ENCODE measurements around the gene PHF21B. TPM values are rescaled to one million over a fixed set of nuclear protein-coding genes. Genes with fewer than 3 reads are reported as not detected.

The PHF21B gene
- total RNA-seq, 1 experiment from 2014 or later: 4.5 TPM

DNA sequence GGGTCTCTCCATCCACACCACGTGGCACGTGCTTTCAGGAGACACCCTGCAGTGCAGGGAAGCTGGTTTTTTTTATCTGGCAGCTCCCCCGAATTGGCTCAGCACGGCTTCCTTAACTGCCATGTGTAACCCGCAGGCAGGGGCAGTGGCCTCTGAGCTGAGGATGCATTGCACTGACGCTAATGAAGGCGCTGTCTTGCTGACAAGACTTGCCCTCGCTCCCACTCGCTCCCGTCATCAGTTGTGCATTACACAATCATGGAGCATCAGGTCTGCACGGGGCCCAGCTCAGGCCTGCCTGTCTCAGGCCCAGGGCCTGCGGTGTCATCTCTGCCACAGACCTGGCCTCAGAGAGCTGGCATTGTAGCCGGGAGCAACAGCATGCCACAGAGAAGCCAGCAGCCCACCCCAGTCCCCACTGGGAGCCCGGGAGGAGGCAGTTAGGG lies 161.5 kb downstream of the PHF21B start:
- intact Hi-C loops (cut with micrococcal nuclease; ENCODE audit: unreplicated experiment) (no loop called here), in situ Hi-C loops (cut with HindIII; ENCODE audit: low pct_unique_long_range_greater_than_20kb, low sequenced_read_pairs) (no loop called here)
- ATAC-seq: no peak
- H3K4me1 ChIP-seq (ENCODE audit: control insufficient read depth, insufficient read depth, low read length): no peaks in the 10 kb centered on the region
- DNase-seq (ENCODE audit: low read depth, low spot score): no peak
- H3K27ac ChIP-seq (ENCODE audit: low read length): no peak overlapping the region
- no peaks in the 10 kb centered on the region for H3K36me3 ChIP-seq (ENCODE audit: control insufficient read depth, insufficient read depth, low read length)
- H3K4me3 ChIP-seq (ENCODE audit: low read depth in 2 of 2, low read length in 2 of 2): no peak overlapping the region
- TF ChIP-seq TCF7L2 (IDR thresholded peaks at IDR 0.05; ENCODE audit: low read depth, low read length) (no peak), SIN3A (IDR thresholded peaks at IDR 0.05; ENCODE audit: borderline replicate concordance, insufficient read depth, low read depth, low read length) (no peak), POLR2AphosphoS5 (IDR thresholded peaks at IDR 0.05; ENCODE audit: low read depth, low read length) (no peak)
- TF ChIP-seq, protein P1, sequence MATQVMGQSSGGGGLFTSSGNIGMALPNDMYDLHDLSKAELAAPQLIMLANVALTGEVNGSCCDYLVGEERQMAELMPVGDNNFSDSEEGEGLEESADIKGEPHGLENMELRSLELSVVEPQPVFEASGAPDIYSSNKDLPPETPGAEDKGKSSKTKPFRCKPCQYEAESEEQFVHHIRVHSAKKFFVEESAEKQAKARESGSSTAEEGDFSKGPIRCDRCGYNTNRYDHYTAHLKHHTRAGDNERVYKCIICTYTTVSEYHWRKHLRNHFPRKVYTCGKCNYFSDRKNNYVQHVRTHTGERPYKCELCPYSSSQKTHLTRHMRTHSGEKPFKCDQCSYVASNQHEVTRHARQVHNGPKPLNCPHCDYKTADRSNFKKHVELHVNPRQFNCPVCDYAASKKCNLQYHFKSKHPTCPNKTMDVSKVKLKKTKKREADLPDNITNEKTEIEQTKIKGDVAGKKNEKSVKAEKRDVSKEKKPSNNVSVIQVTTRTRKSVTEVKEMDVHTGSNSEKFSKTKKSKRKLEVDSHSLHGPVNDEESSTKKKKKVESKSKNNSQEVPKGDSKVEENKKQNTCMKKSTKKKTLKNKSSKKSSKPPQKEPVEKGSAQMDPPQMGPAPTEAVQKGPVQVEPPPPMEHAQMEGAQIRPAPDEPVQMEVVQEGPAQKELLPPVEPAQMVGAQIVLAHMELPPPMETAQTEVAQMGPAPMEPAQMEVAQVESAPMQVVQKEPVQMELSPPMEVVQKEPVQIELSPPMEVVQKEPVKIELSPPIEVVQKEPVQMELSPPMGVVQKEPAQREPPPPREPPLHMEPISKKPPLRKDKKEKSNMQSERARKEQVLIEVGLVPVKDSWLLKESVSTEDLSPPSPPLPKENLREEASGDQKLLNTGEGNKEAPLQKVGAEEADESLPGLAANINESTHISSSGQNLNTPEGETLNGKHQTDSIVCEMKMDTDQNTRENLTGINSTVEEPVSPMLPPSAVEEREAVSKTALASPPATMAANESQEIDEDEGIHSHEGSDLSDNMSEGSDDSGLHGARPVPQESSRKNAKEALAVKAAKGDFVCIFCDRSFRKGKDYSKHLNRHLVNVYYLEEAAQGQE (IDR thresholded peaks at IDR 0.05; ENCODE audit: insufficient read depth in 1 of 2, low read depth in 2 of 2, low read length in 1 of 2): no peak
- TF ChIP-seq, protein P2, sequence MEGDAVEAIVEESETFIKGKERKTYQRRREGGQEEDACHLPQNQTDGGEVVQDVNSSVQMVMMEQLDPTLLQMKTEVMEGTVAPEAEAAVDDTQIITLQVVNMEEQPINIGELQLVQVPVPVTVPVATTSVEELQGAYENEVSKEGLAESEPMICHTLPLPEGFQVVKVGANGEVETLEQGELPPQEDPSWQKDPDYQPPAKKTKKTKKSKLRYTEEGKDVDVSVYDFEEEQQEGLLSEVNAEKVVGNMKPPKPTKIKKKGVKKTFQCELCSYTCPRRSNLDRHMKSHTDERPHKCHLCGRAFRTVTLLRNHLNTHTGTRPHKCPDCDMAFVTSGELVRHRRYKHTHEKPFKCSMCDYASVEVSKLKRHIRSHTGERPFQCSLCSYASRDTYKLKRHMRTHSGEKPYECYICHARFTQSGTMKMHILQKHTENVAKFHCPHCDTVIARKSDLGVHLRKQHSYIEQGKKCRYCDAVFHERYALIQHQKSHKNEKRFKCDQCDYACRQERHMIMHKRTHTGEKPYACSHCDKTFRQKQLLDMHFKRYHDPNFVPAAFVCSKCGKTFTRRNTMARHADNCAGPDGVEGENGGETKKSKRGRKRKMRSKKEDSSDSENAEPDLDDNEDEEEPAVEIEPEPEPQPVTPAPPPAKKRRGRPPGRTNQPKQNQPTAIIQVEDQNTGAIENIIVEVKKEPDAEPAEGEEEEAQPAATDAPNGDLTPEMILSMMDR (IDR thresholded peaks at IDR 0.05): no peak
- BruUV-seq (replicated peaks): no TSS peak
- no peaks in the 10 kb centered on the region for H3K9me3 ChIP-seq (ENCODE audit: control insufficient read depth, insufficient read depth, low read depth, low read length)
- CTCF ChIA-PET: no interaction called here
- no peaks in the 10 kb centered on the region for H3K27me3 ChIP-seq (ENCODE audit: control insufficient read depth, insufficient read depth, low read length)
- POLR2A ChIA-PET: interaction anchor here (0.6 kb wide), 1 partner anchor 130 kb away, joined by 4 read pairs; no protein-coding TSS in a partner anchor

DNA sequence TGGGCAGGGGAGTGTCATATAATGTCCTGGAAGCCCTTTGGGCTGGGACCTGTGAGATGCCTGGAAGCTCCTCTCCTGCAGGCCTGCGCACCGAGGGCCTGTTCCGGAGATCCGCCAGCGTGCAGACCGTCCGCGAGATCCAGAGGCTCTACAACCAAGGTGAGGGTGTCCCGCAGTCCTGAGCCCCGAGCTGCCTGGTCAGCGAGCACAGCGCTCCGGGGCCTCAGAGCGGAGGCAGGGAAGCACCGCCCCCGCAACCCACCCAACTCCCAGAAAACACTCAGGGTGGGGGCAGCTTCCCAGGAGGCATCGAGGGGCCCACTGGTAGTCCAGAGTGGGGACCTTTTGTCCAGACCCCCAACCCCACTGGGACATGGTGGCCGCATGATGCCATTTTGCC lies 161.9 kb downstream of the PHF21B start:
- H3K4me3 ChIP-seq (ENCODE audit: low read depth in 2 of 2, low read length in 2 of 2): no peak overlapping the region
- H3K9me3 ChIP-seq (ENCODE audit: control insufficient read depth, insufficient read depth, low read depth, low read length): no peaks in the 10 kb centered on the region
- in situ Hi-C loops (cut with HindIII; ENCODE audit: low pct_unique_long_range_greater_than_20kb, low sequenced_read_pairs) (no loop called here), intact Hi-C loops (cut with micrococcal nuclease; ENCODE audit: unreplicated experiment) (no loop called here)
- no peaks in the 10 kb centered on the region for H3K4me1 ChIP-seq (ENCODE audit: control insufficient read depth, insufficient read depth, low read length)
- H3K27me3 ChIP-seq (ENCODE audit: control insufficient read depth, insufficient read depth, low read length): no peaks in the 10 kb centered on the region
- DNase-seq (ENCODE audit: low read depth, low spot score) (no peak), ATAC-seq (no peak)
- H3K36me3 ChIP-seq (ENCODE audit: control insufficient read depth, insufficient read depth, low read length): no peaks in the 10 kb centered on the region
- no TSS peak for BruUV-seq (replicated peaks)
- CTCF ChIA-PET: no interaction called here
- POLR2A ChIA-PET: no interaction called here
- H3K27ac ChIP-seq (ENCODE audit: low read length): no peak overlapping the region
- TF ChIP-seq SIN3A (IDR thresholded peaks at IDR 0.05; ENCODE audit: borderline replicate concordance, insufficient read depth, low read depth, low read length): no peak
- TF ChIP-seq, protein P2 (IDR thresholded peaks at IDR 0.05): no peak
- no peak for TF ChIP-seq TCF7L2 (IDR thresholded peaks at IDR 0.05; ENCODE audit: low read depth, low read length)
- no peak for TF ChIP-seq POLR2AphosphoS5 (IDR thresholded peaks at IDR 0.05; ENCODE audit: low read depth, low read length)
- TF ChIP-seq, protein P1 (IDR thresholded peaks at IDR 0.05; ENCODE audit: insufficient read depth in 1 of 2, low read depth in 2 of 2, low read length in 1 of 2): no peak
